ENCODE data around the gene KLRG1.

KLRG1 gene

GRCh38 chr12:8951744-8952143 is 37.6 kb upstream of the KLRG1 start:
- Histone ChIP-seq H3K4me3 (ENCODE audit: severe bottlenecking) (no peak overlapping the region), H3K27me3 (ENCODE audit: insufficient read depth, poor library complexity, severe bottlenecking) (no peaks in the 10 kb centered on the region), H3K4me1 (ENCODE audit: insufficient read depth, poor library complexity, severe bottlenecking) (peaks cover 3% of the 10 kb centered on the region), H3K9me3 (ENCODE audit: severe bottlenecking) (no peaks in the 10 kb centered on the region), H3K27ac (ENCODE audit: poor library complexity, severe bottlenecking) (no peak overlapping the region), H3K36me3 (ENCODE audit: low read depth) (no peaks in the 10 kb centered on the region)
- DNase-seq (ENCODE audit: low spot score) = no peak
- no peak for ATAC-seq (ENCODE audit: low read depth)
- TF ChIP-seq CTCF (IDR thresholded peaks at IDR 0.05; ENCODE audit: poor library complexity, severe bottlenecking) = no peak

DNA sequence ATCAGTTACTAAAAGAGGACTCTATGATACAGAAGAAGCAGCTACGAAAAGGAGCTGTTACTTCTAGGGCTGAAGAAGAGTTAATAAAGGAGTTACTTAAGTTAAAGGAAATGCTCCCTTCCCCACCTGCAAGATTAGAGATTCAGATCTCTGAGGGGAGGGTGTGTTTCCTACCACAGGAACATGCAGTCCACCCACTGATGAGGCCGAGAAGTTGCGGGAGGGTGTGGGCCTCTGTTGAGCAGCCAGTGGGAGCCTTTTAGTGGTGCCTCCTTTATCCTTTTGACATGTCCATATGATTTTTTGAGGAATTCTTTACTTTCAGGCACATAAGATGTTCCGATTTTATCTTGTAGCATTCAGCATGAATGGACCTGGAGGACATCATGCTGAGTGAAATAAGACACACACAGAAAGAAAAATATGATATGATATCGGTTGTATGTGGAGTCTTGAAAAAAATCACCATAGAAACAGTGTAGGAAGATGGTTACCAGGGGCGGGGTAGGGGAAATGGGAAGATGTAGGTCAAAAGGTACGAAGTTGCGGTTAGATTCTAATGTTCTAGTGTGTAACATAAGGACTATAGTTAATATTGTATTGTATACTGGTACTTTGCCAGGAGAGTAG is 35.5 kb upstream of the KLRG1 start:
- Histone ChIP-seq H3K27me3 (ENCODE audit: insufficient read depth, poor library complexity, severe bottlenecking) (no peaks in the 10 kb centered on the region), H3K4me1 (ENCODE audit: insufficient read depth, poor library complexity, severe bottlenecking) (no peaks in the 10 kb centered on the region), H3K36me3 (ENCODE audit: low read depth) (no peaks in the 10 kb centered on the region), H3K4me3 (ENCODE audit: severe bottlenecking) (no peak overlapping the region), H3K9me3 (ENCODE audit: severe bottlenecking) (no peaks in the 10 kb centered on the region), H3K27ac (ENCODE audit: poor library complexity, severe bottlenecking) (no peak overlapping the region)
- TF ChIP-seq CTCF (IDR thresholded peaks at IDR 0.05; ENCODE audit: poor library complexity, severe bottlenecking) = no peak
- ATAC-seq (ENCODE audit: low read depth) = no peak
- no peak for DNase-seq (ENCODE audit: low spot score)

DNA sequence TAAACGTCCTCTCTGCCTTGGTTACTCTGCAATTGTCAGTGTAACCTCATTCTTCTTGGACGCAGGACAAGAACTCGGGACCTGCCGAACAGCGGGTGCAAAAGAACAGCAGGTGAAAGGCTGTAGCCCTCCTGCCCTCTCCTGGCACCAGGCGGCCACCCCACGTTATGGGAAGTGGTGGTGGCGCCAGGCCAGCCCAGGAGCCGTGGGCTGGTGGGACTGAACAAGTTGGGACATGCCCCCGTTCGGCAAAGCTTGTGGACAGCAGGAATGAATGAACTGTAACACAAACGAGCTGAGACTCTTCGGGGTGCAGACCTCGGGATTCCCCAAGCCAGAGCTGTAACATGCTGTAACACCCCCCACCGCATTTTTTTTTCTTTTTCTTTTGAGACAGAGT is 33.3 kb upstream of the KLRG1 start:
- no peak for TF ChIP-seq CTCF (IDR thresholded peaks at IDR 0.05; ENCODE audit: poor library complexity, severe bottlenecking)
- DNase-seq (ENCODE audit: low spot score) = no peak
- H3K27ac ChIP-seq (ENCODE audit: poor library complexity, severe bottlenecking) = no peak overlapping the region

DNA sequence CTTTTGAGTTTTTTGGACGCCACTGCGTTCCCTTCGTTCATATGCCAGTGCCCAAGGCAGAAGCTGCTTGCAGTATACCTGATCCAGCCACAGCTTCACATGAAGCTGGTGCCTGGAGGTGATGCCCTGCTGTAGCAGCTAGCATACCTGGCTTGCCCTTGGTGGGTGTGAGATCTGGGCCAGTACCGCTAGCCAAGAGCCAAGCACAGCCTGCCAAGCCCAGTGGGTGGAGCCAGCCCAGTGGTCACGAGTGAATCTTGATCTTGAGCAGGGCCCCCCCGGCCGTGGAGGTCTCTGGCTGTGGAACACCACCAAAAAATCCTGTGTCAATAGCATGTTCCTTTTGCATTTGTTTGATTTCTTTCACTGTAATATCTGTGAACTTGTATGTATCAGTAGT is 32.6 kb upstream of the KLRG1 start:
- H3K27me3 ChIP-seq (ENCODE audit: insufficient read depth, poor library complexity, severe bottlenecking) = no peaks in the 10 kb centered on the region
- no peaks in the 10 kb centered on the region for H3K9me3 ChIP-seq (ENCODE audit: severe bottlenecking)
- H3K27ac ChIP-seq (ENCODE audit: poor library complexity, severe bottlenecking) = no peak overlapping the region
- ATAC-seq (ENCODE audit: low read depth) = no peak
- no peaks in the 10 kb centered on the region for H3K4me1 ChIP-seq (ENCODE audit: insufficient read depth, poor library complexity, severe bottlenecking)
- DNase-seq (ENCODE audit: low spot score) = no peak
- no peak overlapping the region for H3K4me3 ChIP-seq (ENCODE audit: severe bottlenecking)
- no peaks in the 10 kb centered on the region for H3K36me3 ChIP-seq (ENCODE audit: low read depth)
- no peak for TF ChIP-seq CTCF (IDR thresholded peaks at IDR 0.05; ENCODE audit: poor library complexity, severe bottlenecking)

More for the DNA sequence above, 33.3 kb upstream of the KLRG1 start:
- Histone ChIP-seq H3K27me3 (ENCODE audit: insufficient read depth, poor library complexity, severe bottlenecking) (no peaks in the 10 kb centered on the region), H3K4me3 (ENCODE audit: severe bottlenecking) (no peak overlapping the region), H3K9me3 (ENCODE audit: severe bottlenecking) (no peaks in the 10 kb centered on the region), H3K4me1 (ENCODE audit: insufficient read depth, poor library complexity, severe bottlenecking) (no peaks in the 10 kb centered on the region), H3K36me3 (ENCODE audit: low read depth) (no peaks in the 10 kb centered on the region)
- ATAC-seq (ENCODE audit: low read depth) = no peak

- no peaks in the 10 kb centered on the region for H3K36me3 ChIP-seq (ENCODE audit: low read depth)
- ATAC-seq (ENCODE audit: low read depth) (no peak), DNase-seq (ENCODE audit: low spot score) (no peak)
- no peaks in the 10 kb centered on the region for H3K27me3 ChIP-seq (ENCODE audit: insufficient read depth, poor library complexity, severe bottlenecking)
- H3K27ac ChIP-seq (ENCODE audit: poor library complexity, severe bottlenecking) = no peak overlapping the region
- H3K4me1 ChIP-seq (ENCODE audit: insufficient read depth, poor library complexity, severe bottlenecking) = no peaks in the 10 kb centered on the region
- H3K9me3 ChIP-seq (ENCODE audit: severe bottlenecking) = no peaks in the 10 kb centered on the region
- no peak overlapping the region for H3K4me3 ChIP-seq (ENCODE audit: severe bottlenecking)
- no peak for TF ChIP-seq CTCF (IDR thresholded peaks at IDR 0.05; ENCODE audit: poor library complexity, severe bottlenecking)
Observed at GRCh38 chr12:8957561-8957960, 31.8 kb upstream of the KLRG1 start.
